PC-9 (cell line): ENCODE data around the gene IQCK. TPM values are rescaled to one million over a fixed set of nuclear protein-coding genes. Genes with fewer than 3 reads are reported as not detected.

Experiments
- BruUV-seq: library from RNA; stranded (reverse); fragments of 400-500 nt; replicated peaks from 2 replicates; lab custom pipeline; 2021; lab: Mats Ljungman, UMichigan
- CTCF ChIA-PET: fragments of 300-600 bp; sonication (Branson Sonifier 250); formaldehyde crosslinking; loops from one replicate; lab custom pipeline; 2022; ENCODE audit warnings: antibody characterized with exemption; lab: Charles Lee
- POLR2A ChIA-PET: fragments of 300-600 bp; sonication (Branson Sonifier 250); formaldehyde crosslinking; loops from one replicate; lab custom pipeline; 2022; ENCODE audit warnings: antibody characterized with exemption; ENCODE audit not compliant: unreplicated experiment; lab: Charles Lee
- DNase-seq, 2 experiments: peaks; one replicate each; pipeline versions ENCODE4 v3.0.0 to v3.0.0-alpha.2; 2015 to 2022; ENCODE audit warnings: mixed read lengths in 1 of 2
- H2AFZ ChIP-seq: fragments of 200-600 bp; sonication (generic); 2 replicates; pipeline ENCODE4 v1.8.1; 2017; ENCODE audit warnings: antibody characterized with exemption
- H3F3A ChIP-seq: fragments of 200-600 bp; sonication (generic); 2 replicates; pipeline ENCODE4 v1.8.1; 2017; ENCODE audit warnings: antibody characterized with exemption, mild to moderate bottlenecking, low read depth; ENCODE audit not compliant: insufficient read depth
- H3K27ac ChIP-seq: fragments of 200-600 bp; sonication (generic); 2 replicates; pipeline ENCODE4 v1.6.1; 2016; ENCODE audit warnings: mixed run types
- H3K27me3 ChIP-seq: fragments of 200-600 bp; sonication (generic); 2 replicates; pipeline ENCODE4 v1.6.1; 2016; ENCODE audit warnings: low read depth, mixed run types; ENCODE audit not compliant: insufficient read depth
- H3K36me3 ChIP-seq: fragments of 200-600 bp; sonication (generic); 2 replicates; pipeline ENCODE4 v1.6.1; 2016; ENCODE audit warnings: low read depth, mixed run types
- H3K4me1 ChIP-seq: fragments of 200-600 bp; sonication (generic); replicated peaks from 2 replicates; pipeline ENCODE4 v1.6.1; 2016; ENCODE audit warnings: mixed run types; ENCODE audit not compliant: insufficient read depth
- H3K4me2 ChIP-seq: fragments of 200-600 bp; sonication (generic); 2 replicates; pipeline ENCODE4 v1.6.1; 2017; ENCODE audit warnings: mixed run types
- H3K4me3 ChIP-seq: fragments of 200-600 bp; sonication (generic); 2 replicates; pipeline ENCODE4 v1.6.1; 2016; ENCODE audit warnings: mixed run types
- H3K79me2 ChIP-seq: fragments of 200-600 bp; sonication (generic); 2 replicates; pipeline ENCODE4 v1.6.1; 2017; ENCODE audit warnings: low read depth, mixed run types
- H3K9me2 ChIP-seq: fragments of 200-600 bp; sonication (generic); 2 replicates; pipeline ENCODE4 v1.8.1; 2017; ENCODE audit warnings: mild to moderate bottlenecking; ENCODE audit not compliant: insufficient read depth
- H3K9me3 ChIP-seq: fragments of 200-600 bp; sonication (generic); 2 replicates; pipeline ENCODE4 v1.8.1; 2016; ENCODE audit warnings: low read depth; ENCODE audit not compliant: insufficient read depth
- H4K20me1 ChIP-seq: fragments of 200-600 bp; sonication (generic); 2 replicates; pipeline ENCODE4 v1.8.1; 2017; ENCODE audit not compliant: insufficient read depth
- CTCF ChIP-seq: fragments of 200-600 bp; sonication (generic); conservative IDR thresholded peaks from 2 replicates; pipeline ENCODE4 v1.6.1; 2017; ENCODE audit warnings: mixed run types, antibody characterized with exemption, mild to moderate bottlenecking, moderate library complexity
- EZH2 ChIP-seq: fragments of 200-600 bp; sonication (generic); IDR thresholded peaks from 2 replicates; pipeline ENCODE4 v1.8.0; 2017; ENCODE audit warnings: antibody characterized with exemption, low read depth
- intact Hi-C: fragments of 100-400 bp; cut with micrococcal nuclease; formaldehyde crosslinking; loops from one replicate; pipeline ENCODE4 v1.10.0; 2022; ENCODE audit not compliant: unreplicated experiment
- total RNA-seq: library from RNA; stranded (reverse); gene quantifications from 2 replicates; pipeline ENCODE4 v1.2.3, GENCODE V29; 2021

The IQCK gene
- total RNA-seq, 1 experiment from 2014 or later: 21.6 TPM

- no peak overlapping the region for H3K4me3 ChIP-seq
- 0 out of 2 replicates have a peak, but pooled peaks cover 7% of the 10 kb centered on the region for H3K79me2 ChIP-seq
- peak in 1 of 2 experiments; percentile 38 for DNase-seq
- H3K4me2 ChIP-seq: no peak overlapping the region
- no TSS peak for BruUV-seq
- ChIA-PET POLR2A (interaction anchor here (0.5 to 0.8 kb wide), 3 partner anchors 13 to 86 kb away, joined by 4 to 13 read pairs (median 7); partner anchors contain the start of gene KNOP1), CTCF (no interaction called here)
- no peaks in the 10 kb centered on the region for H3K9me2 ChIP-seq
- no peaks in the 10 kb centered on the region for H3K27me3 ChIP-seq
- peaks cover 28% of the 10 kb centered on the region for H3F3A ChIP-seq
- TF ChIP-seq CTCF: no peak
- TF ChIP-seq EZH2: no peak
- H3K9me3 ChIP-seq: 0 out of 2 replicates have a peak, but pooled peaks cover 1% of the 10 kb centered on the region
- no peak overlapping the region for H2AFZ ChIP-seq
- no peak overlapping the region for H3K27ac ChIP-seq
- intact Hi-C loops: loop anchor here (5.0 kb wide), 1 partner anchor 183 kb away; no protein-coding TSS in a partner anchor
- H4K20me1 ChIP-seq: 0 out of 2 replicates have a peak, but pooled peaks cover 2% of the 10 kb centered on the region
- H3K36me3 ChIP-seq: peaks cover 42% of the 10 kb centered on the region
- peaks cover 11% of the 10 kb centered on the region for H3K4me1 ChIP-seq
Measured at GRCh38 chr16:19704321-19705145, 13.5 kb upstream of the IQCK start.

DNA sequence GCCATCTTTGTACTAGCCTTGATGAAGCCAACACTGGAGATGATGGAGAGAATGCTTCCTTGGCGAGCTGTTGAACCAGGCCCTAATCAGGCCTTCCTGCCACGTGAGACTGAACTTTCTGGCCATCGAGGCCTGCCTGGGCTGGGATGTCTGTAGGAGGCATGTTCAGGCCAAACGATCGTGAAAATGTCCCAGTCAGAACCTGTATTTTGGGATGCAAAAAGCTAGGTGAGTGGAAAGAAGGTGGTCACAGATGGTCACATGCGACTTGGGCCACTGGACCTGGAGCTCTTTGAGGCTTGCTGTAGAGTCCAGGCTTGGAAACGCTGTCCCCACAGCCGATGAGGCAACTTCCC is 12.9 kb upstream of the IQCK start:
- intact Hi-C loops: no loop called here
- no peak overlapping the region for H3K4me3 ChIP-seq
- POLR2A ChIA-PET: interaction anchor here (0.5 to 0.8 kb wide), 2 partner anchors 43 to 87 kb away, joined by 7 to 13 read pairs; no protein-coding TSS in a partner anchor
- no peak overlapping the region for H3K27ac ChIP-seq
- no peak overlapping the region for H2AFZ ChIP-seq
- CTCF ChIA-PET: no interaction called here
- H3F3A ChIP-seq: peaks cover 22% of the 10 kb centered on the region
- peaks cover 11% of the 10 kb centered on the region for H3K4me1 ChIP-seq
- no peak overlapping the region for H3K4me2 ChIP-seq
- peaks cover 42% of the 10 kb centered on the region for H3K36me3 ChIP-seq
- no TSS peak for BruUV-seq
- H3K27me3 ChIP-seq: no peaks in the 10 kb centered on the region
- no peak for DNase-seq
- no peaks in the 10 kb centered on the region for H3K9me3 ChIP-seq
- H3K79me2 ChIP-seq: 0 out of 2 replicates have a peak, but pooled peaks cover 5% of the 10 kb centered on the region
- H3K9me2 ChIP-seq: no peaks in the 10 kb centered on the region
- no peak for TF ChIP-seq EZH2
- TF ChIP-seq CTCF: no peak
- H4K20me1 ChIP-seq: 0 out of 2 replicates have a peak, but pooled peaks cover 2% of the 10 kb centered on the region

DNA sequence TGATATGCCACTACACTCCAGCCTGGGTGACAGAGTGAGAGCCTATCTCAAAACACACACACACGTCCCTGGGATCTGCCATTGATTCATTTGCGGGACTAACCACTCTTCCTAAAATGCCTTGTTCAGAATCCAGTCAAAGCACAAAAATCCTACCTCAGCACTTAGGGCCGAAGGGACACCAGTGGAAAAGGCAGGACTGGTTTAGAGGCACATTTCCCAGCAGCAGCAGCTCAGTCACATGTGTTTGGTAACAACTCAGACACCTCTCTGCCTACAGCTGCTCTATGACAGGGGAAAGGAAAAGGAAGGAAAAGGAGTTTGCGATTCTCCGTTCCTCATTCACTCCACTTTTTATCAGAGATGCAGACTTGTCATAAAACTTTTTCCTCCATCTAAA is 12.2 kb upstream of the IQCK start:
- H3K9me2 ChIP-seq: no peaks in the 10 kb centered on the region
- H3K4me2 ChIP-seq: no peak overlapping the region
- 0 out of 2 replicates have a peak, but pooled peaks cover 2% of the 10 kb centered on the region for H4K20me1 ChIP-seq
- DNase-seq: no peak
- 0 out of 2 replicates have a peak, but pooled peaks cover 5% of the 10 kb centered on the region for H3K79me2 ChIP-seq
- peaks cover 4% of the 10 kb centered on the region for H3K4me1 ChIP-seq
- ChIA-PET POLR2A (no interaction called here), CTCF (interaction anchor here (0.7 kb wide), 1 partner anchor 202 kb away, joined by 3 read pairs; no protein-coding TSS in a partner anchor)
- H3K4me3 ChIP-seq: no peak overlapping the region
- H3K9me3 ChIP-seq: no peaks in the 10 kb centered on the region
- no peak overlapping the region for H3K27ac ChIP-seq
- no peaks in the 10 kb centered on the region for H3K27me3 ChIP-seq
- H3F3A ChIP-seq: peaks cover 15% of the 10 kb centered on the region
- H2AFZ ChIP-seq: no peak overlapping the region
- intact Hi-C loops: no loop called here
- TSS peak; percentile 2 for BruUV-seq
- TF ChIP-seq CTCF: no peak
- TF ChIP-seq EZH2: no peak
- peaks cover 40% of the 10 kb centered on the region for H3K36me3 ChIP-seq
